ENCODE results near the gene ATP12A.

ATP12A gene

DNA sequence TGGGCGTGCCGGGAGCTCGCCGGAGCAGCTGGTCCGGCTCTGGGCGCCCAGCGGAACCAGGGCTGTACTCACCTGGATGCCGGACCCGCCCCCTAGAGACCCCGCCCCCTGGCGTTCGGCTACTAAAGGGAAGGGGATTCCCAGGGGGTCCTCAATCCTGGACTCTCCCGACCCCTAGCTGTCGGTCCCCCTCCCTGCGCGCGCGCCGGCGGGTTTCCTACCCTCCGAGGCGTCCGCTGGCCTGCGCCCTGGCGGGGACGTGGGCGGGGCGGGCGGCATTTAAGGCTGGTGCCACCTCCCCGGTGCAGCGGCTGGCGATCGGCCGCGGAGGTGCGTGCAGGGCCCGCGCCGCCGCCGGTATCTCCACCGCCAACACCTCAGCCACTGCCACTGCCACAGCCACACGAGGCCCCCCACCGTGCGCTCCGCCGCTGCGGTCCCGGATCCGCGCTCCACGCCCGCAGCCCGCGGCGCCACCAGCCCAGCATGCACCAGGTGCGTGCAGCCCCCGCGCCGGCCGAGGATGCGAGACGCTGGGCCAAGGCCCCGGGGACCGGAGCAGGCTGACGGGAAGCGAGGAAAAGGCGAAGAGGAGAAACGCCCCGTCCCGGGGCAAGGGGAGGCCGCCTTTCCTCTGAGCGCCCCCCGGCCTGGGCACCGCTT, at the start of gene ATP12A:
ATP12A (plus strand) TSS at position 151 of the 663 bp plus-strand sequence; CDS start at position 487, 336 bp downstream.
- peak; percentile 31 for DNase-seq

DNA sequence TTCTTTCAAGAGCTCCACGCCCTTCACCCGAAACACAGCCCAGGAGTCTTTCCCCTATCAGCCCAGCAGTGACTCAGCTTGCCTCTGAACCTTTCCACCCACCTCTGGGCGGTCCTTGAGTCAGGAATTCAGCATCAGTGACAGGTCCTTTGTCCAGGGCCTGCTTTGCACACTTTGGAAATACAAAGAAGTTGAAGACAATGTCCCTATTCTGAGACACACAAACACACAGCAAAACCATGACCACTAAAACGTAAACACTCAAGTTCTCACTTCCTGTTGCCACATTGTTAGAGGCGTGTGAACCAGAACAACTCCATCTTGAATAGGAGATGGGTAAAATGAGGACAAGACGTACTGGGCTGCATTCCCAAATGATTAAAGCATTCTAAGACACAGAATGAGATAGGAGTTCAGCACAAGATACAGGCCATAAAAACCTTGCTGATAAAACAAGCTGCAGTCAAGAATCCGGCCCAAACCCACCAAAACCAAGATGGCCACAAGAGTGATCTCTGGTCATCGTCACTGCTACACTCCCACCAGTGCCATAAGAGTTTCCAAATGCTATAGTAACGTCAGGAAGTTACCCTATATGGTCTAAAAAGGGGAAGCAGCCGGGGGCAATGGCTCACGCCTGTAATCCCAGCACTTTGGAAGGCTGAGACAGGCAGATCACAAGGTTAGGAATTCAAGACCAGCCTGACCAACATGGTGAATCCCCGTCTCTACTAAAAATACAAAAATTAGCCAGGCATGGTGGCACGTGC, 49.2 kb upstream of the ATP12A start:
- DNase-seq, result no peak

GRCh38 chr13:24631922-24632321, 48.3 kb upstream of the ATP12A start:
- DNase-seq, result no peak

GRCh38 chr13:24632382-24633121, 47.7 kb upstream of the ATP12A start:
- DNase-seq, result no peak

DNA sequence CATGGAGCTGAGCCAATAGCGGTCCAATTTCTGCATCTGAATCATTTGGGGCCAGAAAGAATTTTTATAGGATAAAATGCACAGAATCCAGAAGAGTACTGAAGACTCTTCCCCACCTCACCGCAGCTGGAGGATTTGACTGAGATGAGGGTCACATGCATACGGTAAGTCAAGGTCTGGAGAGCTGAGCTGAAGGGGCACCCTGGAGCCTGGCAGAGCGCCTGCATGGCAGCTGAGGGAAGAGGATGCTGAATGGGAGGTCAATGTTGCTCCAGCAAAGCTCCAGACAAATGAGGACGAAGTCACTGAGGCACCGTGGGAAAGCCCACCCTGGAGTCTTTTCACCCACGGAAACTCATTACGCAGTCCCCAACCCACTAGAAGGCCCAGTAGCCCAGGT, 43.4 kb upstream of the ATP12A start:
- DNase-seq, result no peak

DNA sequence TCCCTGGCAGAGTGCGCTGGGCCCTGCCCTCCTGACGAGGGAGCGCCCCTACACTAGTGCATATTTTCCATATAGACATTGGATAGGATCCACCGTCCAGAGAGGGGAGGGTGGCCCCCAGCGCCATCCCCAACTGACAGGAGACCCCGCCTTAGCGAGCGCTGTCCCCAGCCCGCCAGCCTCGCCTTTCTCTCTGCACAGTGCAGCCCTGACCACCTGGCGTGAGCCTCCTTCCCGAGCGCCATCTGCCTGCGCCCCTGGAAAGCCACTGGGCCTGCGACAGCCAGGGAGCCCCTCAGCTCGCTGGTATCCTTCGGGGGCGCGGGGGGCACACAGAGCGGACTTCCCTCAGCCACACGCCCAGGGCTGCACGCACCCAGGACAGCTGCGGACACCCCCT, 42.1 kb upstream of the ATP12A start:
- no peak for DNase-seq

- DNase-seq, result no peak
These were observed 39.5 kb upstream of the ATP12A start for GRCh38 chr13:24640752-24641151.

DNA sequence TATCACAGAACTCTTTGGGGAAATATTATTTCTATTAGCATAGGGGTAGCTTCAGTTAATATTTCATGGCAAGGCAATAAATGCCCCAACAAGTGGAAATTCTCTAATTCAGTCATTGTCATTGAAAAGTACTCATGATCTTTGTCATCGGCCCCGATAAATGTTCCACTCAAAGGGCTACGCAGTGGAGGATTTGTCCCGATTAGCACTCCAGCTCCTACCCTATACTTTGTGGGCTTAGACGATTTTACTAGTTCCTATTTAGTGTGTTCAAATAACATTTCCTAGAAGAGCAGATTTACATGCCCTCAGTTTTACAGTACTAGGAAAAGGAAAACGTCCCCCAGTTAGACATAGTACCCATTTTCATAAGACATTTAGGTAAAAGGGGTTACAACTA, 38.0 kb upstream of the ATP12A start:
- DNase-seq, result peak; percentile 56

- DNase-seq, result no peak
These were observed 36.2 kb upstream of the ATP12A start for GRCh38 chr13:24644036-24644435.

GRCh38 chr13:24648271-24648670, 31.9 kb upstream of the ATP12A start:
- DNase-seq, result no peak

GRCh38 chr13:24648983-24649687, 31.1 kb upstream of the ATP12A start:
- DNase-seq, result peak; percentile 31

- no peak for DNase-seq
These were observed 30.5 kb upstream of the ATP12A start for GRCh38 chr13:24649688-24650043.

GRCh38 chr13:24650161-24650560, 30.0 kb upstream of the ATP12A start:
- no peak for DNase-seq

DNA sequence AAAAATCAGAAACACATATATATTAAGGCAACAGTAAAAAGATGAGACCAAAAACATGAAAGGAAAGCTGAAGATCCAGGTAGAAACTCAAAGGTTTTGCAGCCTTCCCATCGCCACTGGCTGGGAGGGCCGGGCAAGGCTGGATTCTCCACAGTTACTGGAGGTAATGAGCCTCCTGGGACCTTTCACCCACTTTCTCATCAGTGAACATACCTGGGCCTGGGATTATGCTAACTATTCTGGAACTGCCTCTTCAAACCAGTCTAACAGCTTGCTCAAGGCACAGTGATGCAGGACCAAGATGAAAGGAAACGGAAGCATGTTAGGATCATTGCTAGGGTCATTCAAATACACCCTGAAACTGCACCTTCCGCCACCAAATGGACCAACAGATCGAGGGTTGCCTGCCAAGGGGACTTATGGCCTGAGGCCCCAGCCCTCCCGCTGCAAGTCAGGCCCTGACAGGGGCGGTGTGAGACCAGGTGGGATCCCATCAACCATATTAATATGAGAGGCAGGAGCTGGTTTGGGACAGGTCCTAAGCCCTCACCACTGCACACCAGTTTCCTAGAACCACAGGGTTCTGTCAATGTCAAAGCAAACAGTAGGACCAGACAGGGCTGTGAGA, 28.4 kb upstream of the ATP12A start:
- DNase-seq, result no peak

GRCh38 chr13:24652359-24652758, 27.8 kb upstream of the ATP12A start:
- no peak for DNase-seq

DNA sequence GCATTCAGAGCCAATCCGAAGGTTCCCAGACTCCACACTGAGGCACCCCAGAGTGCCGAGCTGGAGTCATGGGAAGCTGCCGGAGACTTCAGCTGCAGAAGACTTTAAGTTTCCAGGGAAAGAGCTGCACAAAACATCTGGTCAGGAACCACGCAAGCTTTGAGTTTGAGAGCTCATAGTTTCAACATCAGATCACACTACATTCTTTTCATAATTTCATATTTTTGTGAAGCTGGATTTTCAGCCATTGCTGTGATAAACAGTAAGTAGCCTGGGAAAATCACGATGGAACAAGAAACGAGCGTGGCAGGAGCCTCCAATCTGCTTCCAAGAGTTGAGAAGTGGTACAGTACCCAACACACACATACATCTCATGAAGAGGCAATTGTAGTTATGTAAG, 25.5 kb upstream of the ATP12A start:
- no peak for DNase-seq

- DNase-seq, result no peak
These were observed 21.0 kb upstream of the ATP12A start for GRCh38 chr13:24659239-24659638.

- DNase-seq, result no peak
These were observed 20.0 kb upstream of the ATP12A start for GRCh38 chr13:24660023-24660741.

- DNase-seq, result no peak
These were observed 18.5 kb upstream of the ATP12A start for GRCh38 chr13:24661713-24662112.

GRCh38 chr13:24662195-24663088, 17.8 kb upstream of the ATP12A start:
- no peak for DNase-seq

DNA sequence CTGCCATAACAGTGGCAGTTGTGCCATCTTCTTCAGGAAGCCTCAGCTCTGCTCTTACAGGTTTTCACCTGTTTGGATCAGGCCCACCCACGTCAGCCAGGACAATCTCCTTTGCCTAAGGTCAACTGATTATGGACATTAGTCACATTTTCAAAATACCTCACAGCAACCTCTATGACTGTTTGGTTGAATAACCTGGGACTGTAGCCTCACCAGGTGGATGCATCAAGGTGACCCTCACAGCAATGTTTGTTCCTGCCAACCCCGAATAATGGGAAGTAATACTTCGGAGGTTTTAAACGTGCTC, 17.2 kb upstream of the ATP12A start:
- no peak for DNase-seq

All from activated CD4-positive, alpha-beta T cell treated with anti-CD3 and anti-CD28 coated beads, Interleukin-10, Interleukin-2, amounts not matched to agents 100 ng/mL and 50 ng/mL, durations not matched to agents 16 hours and 8 hours (primary cell).